Measurements from ENCODE around the gene GDNF.

DNA sequence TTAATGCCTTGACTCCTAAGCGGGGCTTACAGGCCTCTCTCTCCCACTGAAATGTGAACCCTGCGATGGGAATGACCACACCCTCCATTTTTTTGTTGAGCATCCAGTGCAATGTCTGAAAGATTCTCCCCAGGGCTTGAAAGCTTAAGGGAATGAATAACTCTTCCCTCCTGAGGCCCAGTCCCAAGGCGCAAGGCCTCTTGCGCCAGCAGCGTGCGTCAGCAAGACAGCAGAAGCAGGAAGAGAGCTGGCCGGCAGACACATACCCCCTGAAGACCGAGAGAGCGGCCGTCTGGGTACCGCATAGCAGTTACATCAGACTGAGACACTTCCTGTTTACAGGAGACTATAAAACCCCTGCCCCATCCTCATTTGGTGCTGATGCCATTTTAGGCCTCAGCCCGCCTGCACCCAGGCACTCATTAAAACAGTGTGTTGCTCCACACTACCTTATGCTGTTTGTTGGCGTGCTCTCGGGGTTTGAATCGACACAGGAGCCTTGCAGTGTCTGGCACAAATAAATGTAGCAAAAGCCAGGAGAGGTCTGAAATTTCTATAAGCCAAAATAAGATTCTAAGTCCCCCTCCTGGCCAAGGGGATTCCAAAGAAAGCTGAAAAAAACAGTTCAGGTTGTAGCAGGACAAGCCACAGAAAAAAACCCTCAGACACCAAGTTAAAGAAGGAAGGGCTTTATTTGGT is 62.3 kb downstream of the GDNF start:
- TF ChIP-seq POLR2A (IDR thresholded peaks at IDR 0.05) (no peak), EP300 (IDR thresholded peaks at IDR 0.05) (no peak)
- TF ChIP-seq, protein P1, sequence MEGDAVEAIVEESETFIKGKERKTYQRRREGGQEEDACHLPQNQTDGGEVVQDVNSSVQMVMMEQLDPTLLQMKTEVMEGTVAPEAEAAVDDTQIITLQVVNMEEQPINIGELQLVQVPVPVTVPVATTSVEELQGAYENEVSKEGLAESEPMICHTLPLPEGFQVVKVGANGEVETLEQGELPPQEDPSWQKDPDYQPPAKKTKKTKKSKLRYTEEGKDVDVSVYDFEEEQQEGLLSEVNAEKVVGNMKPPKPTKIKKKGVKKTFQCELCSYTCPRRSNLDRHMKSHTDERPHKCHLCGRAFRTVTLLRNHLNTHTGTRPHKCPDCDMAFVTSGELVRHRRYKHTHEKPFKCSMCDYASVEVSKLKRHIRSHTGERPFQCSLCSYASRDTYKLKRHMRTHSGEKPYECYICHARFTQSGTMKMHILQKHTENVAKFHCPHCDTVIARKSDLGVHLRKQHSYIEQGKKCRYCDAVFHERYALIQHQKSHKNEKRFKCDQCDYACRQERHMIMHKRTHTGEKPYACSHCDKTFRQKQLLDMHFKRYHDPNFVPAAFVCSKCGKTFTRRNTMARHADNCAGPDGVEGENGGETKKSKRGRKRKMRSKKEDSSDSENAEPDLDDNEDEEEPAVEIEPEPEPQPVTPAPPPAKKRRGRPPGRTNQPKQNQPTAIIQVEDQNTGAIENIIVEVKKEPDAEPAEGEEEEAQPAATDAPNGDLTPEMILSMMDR (IDR thresholded peaks at IDR 0.05), result no peak

Data from ovary (tissue), 3 donors.